ENCODE data around the gene PKHD1.

Gene PKHD1

GRCh38 chr6:52134011-52134410 is 46.6 kb upstream of the PKHD1 start:
- Histone ChIP-seq H3K4me1 (ENCODE audit: insufficient read depth, poor library complexity, severe bottlenecking) (no peaks in the 10 kb centered on the region), H3K4me3 (ENCODE audit: severe bottlenecking) (no peak overlapping the region), H3K27me3 (ENCODE audit: insufficient read depth, poor library complexity, severe bottlenecking) (peaks cover 4% of the 10 kb centered on the region), H3K27ac (ENCODE audit: poor library complexity, severe bottlenecking) (no peak overlapping the region), H3K9me3 (ENCODE audit: severe bottlenecking) (no peaks in the 10 kb centered on the region), H3K36me3 (ENCODE audit: low read depth) (no peaks in the 10 kb centered on the region)
- DNase-seq (ENCODE audit: low spot score) = no peak
- ATAC-seq (ENCODE audit: low read depth) = no peak
- no peak for TF ChIP-seq CTCF (IDR thresholded peaks at IDR 0.05; ENCODE audit: poor library complexity, severe bottlenecking)

GRCh38 chr6:52133324-52133723 is 45.9 kb upstream of the PKHD1 start:
- Histone ChIP-seq H3K36me3 (ENCODE audit: low read depth) (no peaks in the 10 kb centered on the region), H3K27me3 (ENCODE audit: insufficient read depth, poor library complexity, severe bottlenecking) (peaks cover 4% of the 10 kb centered on the region), H3K9me3 (ENCODE audit: severe bottlenecking) (no peaks in the 10 kb centered on the region), H3K4me1 (ENCODE audit: insufficient read depth, poor library complexity, severe bottlenecking) (no peaks in the 10 kb centered on the region), H3K4me3 (ENCODE audit: severe bottlenecking) (no peak overlapping the region), H3K27ac (ENCODE audit: poor library complexity, severe bottlenecking) (no peak overlapping the region)
- ATAC-seq (ENCODE audit: low read depth) (no peak), DNase-seq (ENCODE audit: low spot score) (no peak)
- no peak for TF ChIP-seq CTCF (IDR thresholded peaks at IDR 0.05; ENCODE audit: poor library complexity, severe bottlenecking)

GRCh38 chr6:52132292-52132691 is 44.9 kb upstream of the PKHD1 start:
- DNase-seq (ENCODE audit: low spot score) (no peak), ATAC-seq (ENCODE audit: low read depth) (no peak)
- peaks cover 4% of the 10 kb centered on the region for H3K27me3 ChIP-seq (ENCODE audit: insufficient read depth, poor library complexity, severe bottlenecking)
- no peak overlapping the region for H3K4me3 ChIP-seq (ENCODE audit: severe bottlenecking)
- H3K27ac ChIP-seq (ENCODE audit: poor library complexity, severe bottlenecking) = no peak overlapping the region
- no peaks in the 10 kb centered on the region for H3K4me1 ChIP-seq (ENCODE audit: insufficient read depth, poor library complexity, severe bottlenecking)
- TF ChIP-seq CTCF (IDR thresholded peaks at IDR 0.05; ENCODE audit: poor library complexity, severe bottlenecking) = no peak
- H3K9me3 ChIP-seq (ENCODE audit: severe bottlenecking) = no peaks in the 10 kb centered on the region
- no peaks in the 10 kb centered on the region for H3K36me3 ChIP-seq (ENCODE audit: low read depth)

GRCh38 chr6:52130440-52130839 is 43.0 kb upstream of the PKHD1 start:
- ATAC-seq (ENCODE audit: low read depth) = no peak
- no peak for TF ChIP-seq CTCF (IDR thresholded peaks at IDR 0.05; ENCODE audit: poor library complexity, severe bottlenecking)
- no peak for DNase-seq (ENCODE audit: low spot score)

GRCh38 chr6:52127957-52128356 is 40.5 kb upstream of the PKHD1 start:
- Histone ChIP-seq H3K36me3 (ENCODE audit: low read depth) (no peaks in the 10 kb centered on the region), H3K4me1 (ENCODE audit: insufficient read depth, poor library complexity, severe bottlenecking) (no peaks in the 10 kb centered on the region), H3K9me3 (ENCODE audit: severe bottlenecking) (no peaks in the 10 kb centered on the region), H3K27me3 (ENCODE audit: insufficient read depth, poor library complexity, severe bottlenecking) (no peaks in the 10 kb centered on the region), H3K27ac (ENCODE audit: poor library complexity, severe bottlenecking) (no peak overlapping the region), H3K4me3 (ENCODE audit: severe bottlenecking) (no peak overlapping the region)
- no peak for TF ChIP-seq CTCF (IDR thresholded peaks at IDR 0.05; ENCODE audit: poor library complexity, severe bottlenecking)
- no peak for ATAC-seq (ENCODE audit: low read depth)
- no peak for DNase-seq (ENCODE audit: low spot score)

More at GRCh38 chr6:52130440-52130839, 43.0 kb upstream of the PKHD1 start:
- Histone ChIP-seq H3K27me3 (ENCODE audit: insufficient read depth, poor library complexity, severe bottlenecking) (peaks cover 4% of the 10 kb centered on the region), H3K27ac (ENCODE audit: poor library complexity, severe bottlenecking) (no peak overlapping the region), H3K4me1 (ENCODE audit: insufficient read depth, poor library complexity, severe bottlenecking) (no peaks in the 10 kb centered on the region), H3K36me3 (ENCODE audit: low read depth) (no peaks in the 10 kb centered on the region), H3K9me3 (ENCODE audit: severe bottlenecking) (no peaks in the 10 kb centered on the region), H3K4me3 (ENCODE audit: severe bottlenecking) (no peak overlapping the region)
